GM18868 (cell line): ENCODE measurements around the gene AGBL2.
"Not testable (repeated sequence)": the region's sequence is repeated elsewhere in the genome, so short reads cannot be mapped to it uniquely, and the experiment has no call there.

Source experiments
- ATAC-seq: cut with Tn5 transposase; IDR thresholded peaks from one replicate; pipeline ENCODE4 v1.9.1; 2021; ENCODE audit warnings: mild to moderate bottlenecking, moderate library complexity; ENCODE audit not compliant: unreplicated experiment

AGBL2 gene

DNA sequence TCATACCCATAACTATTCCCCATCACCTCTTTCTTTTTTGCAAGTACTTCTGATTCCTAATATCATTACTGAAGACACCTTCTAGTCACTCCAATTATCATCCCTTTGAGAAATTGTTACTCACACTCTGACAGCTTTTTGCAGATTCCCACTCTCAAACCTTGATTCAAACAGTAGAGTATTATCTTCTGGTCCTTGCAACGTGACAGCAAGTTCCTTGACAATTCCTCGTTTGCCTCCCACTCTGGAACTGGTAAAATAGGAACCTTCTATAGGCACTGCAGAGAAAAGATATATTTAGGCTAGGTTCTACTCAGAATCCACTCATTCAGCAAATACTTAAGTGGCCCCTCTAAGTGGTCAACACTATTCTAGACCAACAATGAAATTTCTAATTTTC, 23.2 kb downstream of the AGBL2 start:
- no peak for ATAC-seq

DNA sequence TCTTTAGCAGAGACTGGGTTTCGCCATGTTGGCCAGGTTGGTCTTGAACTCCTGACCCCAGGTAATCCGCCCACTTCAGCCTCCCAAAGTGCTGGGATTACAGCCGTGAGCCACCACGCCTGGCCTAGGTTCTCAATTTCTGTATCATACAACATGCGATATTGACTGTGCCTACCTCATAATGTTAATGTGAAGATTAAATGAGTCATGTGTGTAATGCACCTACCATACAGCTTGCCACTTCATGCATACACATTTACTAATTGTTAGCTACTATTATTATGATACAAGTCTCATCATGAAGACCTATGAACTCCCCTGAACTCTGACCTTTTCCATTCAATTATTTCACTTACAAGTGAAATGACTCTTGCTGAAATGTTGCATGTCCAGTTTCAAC, 25.7 kb downstream of the AGBL2 start:
- no peak for ATAC-seq

DNA sequence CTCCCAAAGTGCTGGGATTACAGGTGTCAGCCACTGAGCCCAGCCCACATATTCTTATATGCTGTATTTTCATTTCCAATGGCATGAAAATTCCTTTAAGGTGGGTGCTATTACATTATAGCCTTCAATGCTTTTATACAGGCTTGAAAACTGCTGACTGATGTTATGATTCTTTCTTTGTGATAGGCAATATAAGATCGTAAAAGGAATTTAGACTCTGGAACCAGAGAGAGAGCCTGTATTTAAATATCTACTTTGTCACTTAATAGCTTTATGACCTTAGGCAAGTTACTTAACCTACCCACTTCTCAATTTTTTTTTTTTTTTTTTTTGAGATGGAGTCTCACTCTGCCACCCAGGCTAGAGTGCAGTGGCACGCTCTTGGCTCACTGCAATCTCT, 26.2 kb downstream of the AGBL2 start:
- no peak for ATAC-seq

DNA sequence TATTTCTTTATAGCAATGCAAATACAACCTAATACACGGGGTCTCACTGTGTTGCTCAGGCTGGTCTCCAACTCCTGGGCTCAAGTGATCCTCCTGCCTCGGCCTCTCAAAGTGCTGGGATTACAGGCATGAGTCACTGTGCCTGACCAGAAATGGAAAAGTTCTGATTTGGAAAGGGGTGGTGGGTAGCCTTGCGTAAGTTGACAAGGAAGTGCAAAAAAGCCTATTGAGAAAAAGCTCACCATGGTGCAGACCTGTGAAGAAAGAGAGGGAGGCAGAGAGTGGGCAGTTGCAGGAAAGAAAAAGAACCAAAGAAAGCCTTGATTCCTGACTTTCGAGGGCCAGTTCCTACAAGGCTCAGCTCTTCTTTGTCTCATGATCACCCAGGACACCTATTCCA, 27.1 kb downstream of the AGBL2 start:
- ATAC-seq, result no peak

DNA sequence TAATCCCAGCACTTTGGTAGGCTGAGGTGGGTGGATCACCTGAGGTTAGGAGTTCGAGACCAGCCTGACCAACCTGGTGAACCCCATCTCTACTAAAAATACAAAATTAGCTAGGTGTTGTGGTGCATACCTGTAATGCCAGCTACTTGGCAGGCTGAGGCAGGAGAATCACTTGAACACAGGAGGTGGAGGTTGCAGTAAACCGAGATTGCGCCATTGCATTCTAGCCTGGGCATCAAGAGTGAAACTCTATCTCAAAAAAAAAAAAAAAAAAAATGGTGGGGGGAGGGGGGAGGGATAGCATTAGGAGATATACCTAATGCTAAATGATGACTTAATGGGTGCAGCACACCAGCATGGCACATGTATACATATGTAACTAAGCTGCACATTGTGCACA, 28.5 kb downstream of the AGBL2 start:
- ATAC-seq, result not testable (repeated sequence)

DNA sequence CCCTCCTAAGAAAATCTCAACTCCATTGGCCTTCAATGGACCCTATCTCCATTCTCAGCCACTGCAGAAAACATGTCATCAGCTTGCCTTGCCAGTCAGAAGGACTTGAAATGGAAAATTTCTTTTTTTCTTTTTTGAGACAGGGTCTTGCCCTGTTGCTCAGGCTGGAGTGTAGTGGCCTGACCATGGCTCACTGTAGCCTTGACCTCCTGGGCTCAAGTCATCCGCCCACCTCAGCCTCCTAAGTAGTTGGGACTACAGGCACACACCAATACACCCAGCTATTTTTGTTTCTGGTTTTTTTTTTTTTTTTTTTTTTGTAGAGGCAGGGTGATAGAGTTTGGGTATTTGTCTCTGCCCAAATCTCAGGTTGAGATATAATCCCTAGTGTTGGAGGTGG, 29.0 kb downstream of the AGBL2 start:
- ATAC-seq, result no peak

DNA sequence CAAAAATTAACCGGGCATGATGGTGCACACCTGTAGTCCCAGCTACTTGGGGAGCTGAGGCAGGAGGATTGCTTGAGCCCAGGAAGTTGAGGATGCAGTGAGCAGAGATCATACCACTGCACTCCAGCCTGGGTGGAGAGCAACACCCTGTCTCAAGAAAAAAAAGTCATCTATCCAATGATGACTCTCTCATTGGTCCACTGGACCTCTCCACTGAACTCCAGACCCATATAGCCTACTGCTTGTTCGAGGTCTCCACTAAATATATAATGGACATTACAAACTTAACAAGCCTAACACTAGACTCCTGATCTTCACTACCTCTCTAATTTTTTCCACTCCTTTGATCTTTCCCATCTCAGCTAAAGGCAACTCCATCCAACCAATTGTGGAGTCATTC, 39.3 kb downstream of the AGBL2 start:
- no peak for ATAC-seq

DNA sequence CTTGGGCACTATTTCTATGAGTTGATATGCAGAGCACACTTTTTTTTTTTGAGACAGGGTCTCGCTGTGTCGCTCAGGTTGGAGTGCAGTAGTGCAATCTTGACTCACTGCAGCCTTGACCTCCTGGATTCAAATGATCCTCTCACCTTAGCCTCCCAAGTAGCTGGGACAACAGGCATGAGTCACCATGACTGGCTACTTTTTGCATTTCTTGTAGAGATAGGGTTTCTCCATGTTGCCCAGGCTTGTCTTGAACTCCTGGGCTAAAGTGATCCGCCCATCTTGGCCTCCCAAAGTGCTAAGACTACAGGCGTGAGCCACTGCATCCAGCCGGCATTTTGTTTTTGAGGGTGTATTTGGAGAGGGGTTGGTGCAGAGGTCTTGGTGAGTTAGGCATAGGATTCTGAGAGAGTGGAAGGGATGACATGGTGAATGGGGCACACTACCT, 42.9 kb downstream of the AGBL2 start:
- ATAC-seq, result no peak

DNA sequence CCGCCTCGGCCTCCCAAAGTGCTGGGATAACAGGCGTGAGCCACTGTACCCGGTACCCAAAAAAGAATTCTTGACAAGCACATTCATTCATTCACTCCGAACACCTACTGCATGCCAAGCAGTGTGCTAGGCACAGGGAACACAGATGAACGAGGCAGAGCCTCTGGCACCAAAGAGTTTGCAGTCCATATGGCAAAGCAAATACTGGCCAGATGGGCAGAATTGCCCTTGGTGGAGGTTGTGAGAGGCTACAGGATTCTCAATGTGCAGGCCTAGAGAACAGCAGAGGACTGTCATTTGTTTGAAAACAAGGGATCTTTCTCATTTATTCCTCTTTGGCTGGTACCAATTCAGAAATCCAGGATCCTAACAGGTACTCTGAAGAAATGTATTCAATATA, 45.3 kb downstream of the AGBL2 start:
- ATAC-seq, result no peak

DNA sequence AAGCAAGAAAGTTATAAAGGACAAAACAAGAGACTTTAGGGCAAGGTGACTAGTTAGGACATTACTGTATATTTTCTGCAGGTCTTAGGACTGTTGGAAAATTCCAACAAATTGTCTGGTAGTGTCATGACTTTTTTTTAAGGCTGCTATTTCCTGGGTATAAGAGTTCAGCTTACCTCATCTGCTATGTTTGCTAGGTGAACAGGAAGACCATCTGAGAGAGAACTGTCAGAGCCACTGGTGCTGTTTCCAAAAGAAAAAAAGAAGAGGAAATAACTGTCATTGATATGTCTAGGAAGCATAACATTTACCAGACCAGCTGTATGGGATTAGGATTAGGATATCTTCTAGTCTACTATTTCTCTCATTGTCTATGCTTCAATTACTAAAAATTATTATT, 46.5 kb downstream of the AGBL2 start:
- no peak for ATAC-seq

DNA sequence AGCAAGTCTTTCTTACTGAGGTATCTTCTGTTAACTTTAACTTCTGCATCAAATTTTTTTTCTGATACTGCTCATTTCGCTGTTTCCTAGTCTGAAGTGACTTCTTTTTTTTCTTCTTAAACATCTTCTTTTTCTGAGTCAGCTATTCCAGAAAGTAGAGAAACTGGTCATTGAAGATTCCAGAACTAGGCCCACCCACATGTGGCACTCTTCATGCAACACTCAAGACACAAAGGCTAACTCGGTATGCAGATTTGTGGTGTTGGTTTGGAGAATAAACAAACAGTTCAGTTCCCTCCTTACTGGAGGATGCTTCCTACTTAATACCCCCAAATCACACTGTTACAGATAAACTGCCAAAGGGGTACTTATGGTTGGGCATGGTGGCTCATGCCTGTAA, 47.6 kb downstream of the AGBL2 start:
- ATAC-seq, result no peak

DNA sequence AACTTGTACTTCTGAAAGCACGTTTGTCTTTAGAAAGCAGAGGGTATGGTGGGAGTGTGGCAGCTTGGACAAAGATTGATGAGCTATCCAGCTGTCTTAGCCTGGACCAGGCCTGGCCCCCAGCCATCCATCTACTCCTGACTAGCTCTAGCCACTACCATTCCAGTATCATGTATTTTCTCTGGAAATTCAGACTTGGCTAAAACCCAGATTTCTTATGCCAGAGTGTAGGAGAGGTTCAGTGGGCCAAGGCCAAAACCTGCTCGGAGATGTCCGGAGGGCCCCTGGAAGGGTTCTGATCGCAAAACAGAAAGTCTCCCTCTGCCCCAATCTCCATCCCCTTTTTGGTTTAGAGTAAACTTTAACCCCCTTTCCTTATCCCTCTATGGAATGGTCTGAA, 48.0 kb downstream of the AGBL2 start:
- ATAC-seq, result no peak

DNA sequence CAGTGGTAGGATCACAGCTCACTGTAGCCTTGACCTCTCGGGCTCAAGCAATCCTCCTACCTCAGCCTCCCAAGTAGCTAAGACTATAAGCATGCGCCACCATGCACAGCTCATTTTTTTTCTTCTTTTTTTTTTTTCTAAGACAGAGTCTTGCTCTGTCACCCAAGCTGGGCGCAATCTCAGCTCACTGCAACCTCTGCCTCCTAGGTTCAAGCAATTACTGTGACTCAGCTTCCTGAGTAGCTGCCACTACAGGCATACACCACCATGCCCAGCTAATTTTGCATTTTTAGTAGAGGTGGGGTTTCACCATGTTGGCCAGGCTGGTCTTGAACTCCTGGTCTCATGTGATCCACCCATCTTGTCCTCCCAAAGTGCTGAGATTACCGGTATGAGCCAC, 50.2 kb downstream of the AGBL2 start:
- ATAC-seq, result not testable (repeated sequence)

DNA sequence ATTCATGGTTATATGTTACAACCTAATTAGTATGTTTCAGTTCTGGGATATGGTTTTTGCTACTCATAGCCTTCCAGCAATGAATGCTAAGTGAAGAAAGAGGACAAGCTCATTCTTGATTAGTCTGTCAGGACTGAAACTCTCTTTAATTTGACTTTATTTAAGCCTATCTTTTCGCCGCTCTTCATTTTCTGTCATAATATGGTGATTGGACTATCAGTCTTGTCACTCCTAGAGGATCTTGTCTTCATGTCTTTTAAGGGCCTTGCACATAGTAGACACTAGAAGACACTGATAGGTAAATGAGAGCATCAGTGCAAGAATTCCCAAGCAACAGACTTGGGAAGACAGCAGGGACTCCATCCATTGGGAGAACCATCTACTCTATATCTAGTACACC, 53.9 kb downstream of the AGBL2 start:
- no peak for ATAC-seq

DNA sequence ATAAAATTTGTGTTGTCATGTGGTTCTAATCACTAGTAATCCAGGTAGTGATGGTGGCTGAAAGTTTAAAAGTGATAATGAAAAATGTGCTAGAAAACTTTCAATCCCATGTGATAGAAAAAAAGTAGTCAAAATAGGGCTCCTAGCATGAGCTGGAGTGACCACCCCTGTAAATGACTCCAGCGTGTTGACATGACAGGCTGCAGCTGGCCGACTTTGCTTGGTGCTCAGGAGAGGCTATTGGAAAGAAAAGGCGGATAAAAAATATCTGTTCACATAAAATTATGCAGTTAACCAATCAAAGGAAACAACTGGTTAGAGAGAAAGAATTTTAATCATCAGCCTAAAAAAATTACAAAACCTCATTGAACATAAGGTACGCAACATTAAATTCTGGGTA, 55.9 kb downstream of the AGBL2 start:
- no peak for ATAC-seq

DNA sequence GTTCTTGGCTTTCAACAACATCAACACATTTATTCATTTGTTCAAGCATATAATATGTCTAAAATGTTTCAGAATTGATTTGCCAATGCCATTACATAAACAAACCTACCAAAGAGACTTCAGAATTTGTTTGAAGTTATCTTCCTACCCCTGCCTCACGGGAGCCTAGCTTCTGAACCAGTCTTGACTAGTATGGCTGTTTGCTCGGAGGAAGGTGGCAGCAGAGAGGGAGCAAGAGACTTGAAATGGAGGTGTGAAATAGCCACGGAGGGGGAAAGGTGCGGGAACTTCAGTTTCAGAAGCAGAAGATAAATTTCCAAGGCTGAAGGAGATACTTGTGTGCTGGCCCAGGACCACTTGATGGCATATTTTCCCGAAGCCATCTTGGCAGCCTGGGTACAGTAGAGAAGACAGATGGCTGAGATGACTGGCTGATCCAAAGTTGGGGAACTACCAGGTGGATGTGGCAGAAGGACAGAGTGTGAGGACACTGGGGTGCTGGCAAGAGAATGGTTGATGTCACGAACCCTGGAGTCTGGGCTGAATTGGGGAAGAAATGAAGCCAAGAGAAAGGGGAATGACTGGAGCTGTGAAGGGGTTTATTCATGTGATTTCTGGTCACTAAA, 58.8 kb downstream of the AGBL2 start:
- ATAC-seq, result no peak

DNA sequence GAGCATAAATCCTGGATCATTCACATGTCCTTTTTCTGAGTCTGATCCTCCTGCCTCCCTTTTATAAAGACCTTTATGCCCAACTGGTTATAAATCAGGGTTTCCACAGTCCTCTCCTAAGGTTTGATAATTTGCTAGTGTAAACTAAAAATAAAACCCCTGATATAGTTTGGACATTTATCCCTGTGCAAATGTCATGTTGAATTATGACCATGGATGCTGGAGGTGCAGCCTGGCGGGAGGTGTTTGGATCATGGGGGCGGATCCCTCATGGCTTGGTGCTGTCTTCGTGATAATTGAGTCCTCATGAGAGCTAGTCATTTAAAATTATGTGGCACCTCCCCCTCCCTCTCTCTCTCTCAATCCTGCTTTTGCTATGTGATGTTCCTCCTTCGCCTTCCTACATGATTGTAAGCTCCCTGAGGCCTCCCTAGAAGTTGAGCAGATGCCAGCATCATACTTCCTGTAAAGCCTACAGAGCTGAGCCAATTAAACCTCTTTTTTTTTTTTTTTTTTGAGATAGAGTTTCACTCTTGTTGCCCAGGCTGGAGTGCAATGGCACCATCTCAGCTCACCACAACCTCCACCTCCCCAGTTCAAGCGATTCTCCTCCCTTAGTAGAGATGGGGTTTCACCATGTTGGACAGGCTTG, 63.2 kb downstream of the AGBL2 start:
- no peak for ATAC-seq

DNA sequence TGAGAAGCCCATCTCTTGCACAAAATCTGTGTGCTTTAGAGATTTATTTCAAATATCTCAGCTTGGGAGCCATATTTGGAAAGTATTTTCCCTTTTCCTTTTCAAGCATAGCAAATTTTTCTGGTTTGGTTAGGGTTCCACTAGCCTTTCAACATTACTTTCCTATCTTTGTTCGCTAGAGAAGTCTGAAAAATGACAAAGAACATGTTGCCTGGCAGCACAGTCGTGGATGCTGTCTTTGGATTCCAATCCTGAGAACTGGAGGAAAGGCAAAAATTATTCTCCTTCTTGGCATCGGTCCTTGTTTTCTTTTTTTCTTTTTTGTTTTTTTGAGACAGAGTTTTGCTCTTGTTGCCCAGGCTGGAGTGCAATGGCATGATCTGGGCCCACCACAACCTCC, 65.9 kb downstream of the AGBL2 start:
- no peak for ATAC-seq

DNA sequence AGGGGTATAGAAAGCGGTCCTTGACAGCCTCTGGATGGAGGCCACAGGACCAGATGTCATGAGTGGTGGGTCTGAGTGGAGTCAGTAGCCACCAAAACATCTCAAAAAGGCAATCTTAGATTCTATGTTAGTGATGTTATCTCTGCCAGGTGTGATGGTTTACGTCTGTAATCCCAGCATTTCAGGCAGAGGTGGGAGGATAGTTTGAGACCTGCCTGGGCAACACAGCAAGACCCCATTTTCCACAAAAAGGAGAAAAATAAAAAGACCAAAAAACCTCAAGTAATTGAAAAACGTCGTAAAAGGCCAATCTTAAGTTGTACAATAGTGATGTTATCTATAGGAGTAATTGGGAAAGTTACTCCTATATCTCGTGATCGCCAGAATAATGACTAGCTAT, 69.2 kb downstream of the AGBL2 start:
- ATAC-seq, result no peak

DNA sequence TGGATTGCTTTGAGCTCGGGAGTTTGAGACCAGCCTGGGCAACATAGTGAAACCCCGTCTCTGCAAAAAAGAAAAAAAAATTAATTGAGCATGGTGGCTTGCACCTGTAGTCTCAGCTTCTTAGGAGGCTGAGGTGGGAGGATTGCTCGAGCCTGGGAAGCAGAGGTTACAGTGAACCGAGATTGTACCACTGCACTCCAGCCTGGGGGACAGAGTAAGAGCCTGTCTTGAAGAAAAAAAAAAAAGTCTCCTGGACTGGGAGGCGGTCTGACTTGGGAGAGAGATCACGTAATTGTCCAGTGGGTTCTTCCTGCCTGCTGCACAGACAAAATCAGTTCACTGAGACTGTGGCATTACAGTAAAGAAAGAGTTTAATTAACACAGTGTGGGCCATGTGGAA, 69.7 kb downstream of the AGBL2 start:
- no peak for ATAC-seq

DNA sequence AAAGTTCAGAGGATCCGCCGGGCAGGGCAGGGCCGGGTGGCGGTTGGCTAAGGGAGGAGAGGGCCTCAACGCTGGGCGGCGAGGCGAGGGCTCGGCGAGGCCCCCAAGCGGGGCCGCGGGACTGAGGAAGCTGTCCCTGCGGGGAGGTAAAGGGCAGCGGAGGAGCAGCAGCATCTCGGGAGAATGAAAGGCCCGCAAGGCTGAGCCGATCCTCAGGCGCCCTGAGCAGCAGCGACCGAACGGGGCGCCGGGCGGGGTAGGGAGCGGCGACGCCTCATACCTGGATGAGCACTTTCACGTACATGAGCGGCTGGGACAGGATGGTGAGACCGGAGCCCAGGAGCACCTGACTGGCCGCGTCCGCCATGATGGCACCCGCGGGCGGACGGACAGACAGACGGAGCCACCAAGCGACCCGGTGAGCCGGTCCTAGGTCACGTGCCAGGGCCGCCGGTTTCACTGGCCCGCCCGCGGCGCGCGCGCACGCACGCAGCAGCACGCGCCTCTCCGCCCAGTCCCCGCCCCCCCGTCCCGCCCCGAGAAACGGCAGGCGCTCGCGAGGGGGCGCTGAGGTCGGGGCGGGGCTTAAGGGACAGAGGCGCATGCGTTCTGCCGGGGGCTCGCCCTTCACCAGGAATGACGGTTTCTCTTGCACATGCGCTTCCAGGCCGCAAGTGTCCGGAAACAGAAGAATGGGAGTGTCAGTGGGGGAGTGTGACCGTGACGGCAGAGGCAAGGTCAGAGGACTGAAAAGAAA, 72.9 kb downstream of the AGBL2 start, which contains the start of gene MTCH2:
Gene MTCH2 (minus strand): TSS at position 461 of the 757 bp plus-strand sequence. CDS start 94 bp downstream, at position 367.
- peak; percentile 92 for ATAC-seq

DNA sequence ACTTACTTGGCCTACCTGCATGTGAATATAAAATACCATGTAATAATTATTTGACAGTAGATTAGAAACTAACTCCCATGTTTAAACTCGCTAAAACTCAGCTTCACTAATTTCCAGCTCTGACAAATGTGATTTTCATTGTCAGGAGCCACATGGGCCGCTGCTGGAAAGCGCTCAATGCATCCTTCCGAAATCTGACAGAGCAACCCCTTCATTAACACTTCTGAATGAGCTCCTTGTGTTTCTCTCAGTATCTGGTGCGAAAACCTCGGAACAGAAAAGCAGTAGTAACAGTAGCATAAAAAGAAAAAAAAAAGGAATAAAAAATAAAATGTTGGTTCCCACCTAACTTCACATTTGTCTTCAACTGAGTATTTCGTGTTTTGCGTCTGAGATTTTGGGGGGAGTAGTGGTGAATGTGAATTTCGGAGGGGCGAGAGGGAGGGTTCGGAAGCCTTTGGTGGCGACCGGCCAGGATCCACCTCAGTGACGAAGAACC, 73.5 kb downstream of the AGBL2 start:
- ATAC-seq, result no peak
